Naive thymus-derived CD4-positive, alpha-beta T cell (primary cell): ENCODE measurements around the gene SLC44A1. TPM values are rescaled to one million over a fixed set of nuclear protein-coding genes. Genes with fewer than 3 reads are reported as not detected.

ENCODE experiments used
- ATAC-seq: fragments of 150-1000 bp; cut with Tn5 transposase; 2 replicates; pipeline ENCODE4 v1.10.0; 2021; ENCODE audit warnings: mild to moderate bottlenecking, moderate library complexity
- CTCF ChIA-PET: fragments of 350-600 bp; sonication (Branson Sonifier 250); formaldehyde crosslinking; loops from one replicate; lab custom pipeline; 2021; ENCODE audit warnings: antibody characterized with exemption; lab: Charles Lee
- POLR2A ChIA-PET: fragments of 350-600 bp; sonication (Branson Sonifier 250); formaldehyde crosslinking; loops from one replicate; lab custom pipeline; 2021; ENCODE audit warnings: antibody characterized with exemption, inconsistent platforms; lab: Charles Lee
- DNase-seq, 9 donors: peaks; one replicate each; pipeline versions ENCODE4 v3.0.0 to v3.0.0-alpha.2; 2020 to 2022; ENCODE audit warnings: mixed read lengths in 1 of 9
- H3K27ac ChIP-seq: one replicate; pipeline ENCODE4 v1.7.0; 2013; ENCODE audit warnings: mild to moderate bottlenecking, low read depth, low read length, moderate library complexity
- H3K27me3 ChIP-seq, 2 donors: one replicate each; pipeline ENCODE4 v1.7.0; 2013; ENCODE audit warnings: low read length in 2 of 2, mild to moderate bottlenecking in 2 of 2, moderate library complexity in 2 of 2; ENCODE audit not compliant: control insufficient read depth in 2 of 2, insufficient read depth in 2 of 2
- H3K36me3 ChIP-seq, 3 experiments: 1 replicate in 2 of 3; 2 replicates in 1 of 3; pipeline ENCODE4 v1.7.0; 2013; ENCODE audit warnings: low read length in 3 of 3, mild to moderate bottlenecking in 3 of 3, moderate library complexity in 1 of 3; ENCODE audit not compliant: insufficient read depth in 3 of 3, control insufficient read depth in 2 of 3
- H3K4me1 ChIP-seq, 2 donors: one replicate each; pipeline ENCODE4 v1.7.0; 2013; ENCODE audit warnings: low read length in 2 of 2, mild to moderate bottlenecking in 2 of 2, moderate library complexity in 1 of 2; ENCODE audit not compliant: control insufficient read depth in 2 of 2, insufficient read depth in 2 of 2
- H3K4me3 ChIP-seq: 2 replicates; pipeline ENCODE4 v1.7.0; 2013; ENCODE audit warnings: mild to moderate bottlenecking, low read length
- H3K9me3 ChIP-seq, 3 experiments: 1 replicate in 2 of 3; 2 replicates in 1 of 3; pipeline ENCODE4 v1.7.0; 2013; ENCODE audit warnings: low read length in 3 of 3; ENCODE audit not compliant: control insufficient read depth in 2 of 3
- H3K27ac Mint-ChIP-seq, 9 donors: one replicate each; pipeline ENCODE4 v1.8.0; 2020 to 2022; ENCODE audit warnings: mixed read lengths in 9 of 9, mild to moderate bottlenecking in 8 of 9, moderate library complexity in 5 of 9, inconsistent platforms in 2 of 9
- H3K27me3 Mint-ChIP-seq, 5 donors: one replicate each; pipeline ENCODE4 v1.8.0; 2021 to 2022; ENCODE audit warnings: mixed read lengths in 5 of 5, mild to moderate bottlenecking in 1 of 5
- H3K36me3 Mint-ChIP-seq, 5 donors: one replicate each; pipeline ENCODE4 v1.8.0; 2020 to 2022; ENCODE audit warnings: mixed read lengths in 5 of 5, mild to moderate bottlenecking in 3 of 5, inconsistent platforms in 1 of 5
- H3K4me1 Mint-ChIP-seq, 7 donors: one replicate each; pipeline ENCODE4 v1.8.0; 2020 to 2022; ENCODE audit warnings: mixed read lengths in 7 of 7, mild to moderate bottlenecking in 3 of 7, inconsistent platforms in 1 of 7
- H3K4me3 Mint-ChIP-seq, 10 donors: one replicate each; pipeline ENCODE4 v1.8.0; 2020 to 2022; ENCODE audit warnings: mild to moderate bottlenecking in 10 of 10, mixed read lengths in 10 of 10, moderate library complexity in 6 of 10, inconsistent platforms in 2 of 10
- H3K9me3 Mint-ChIP-seq, 11 donors: one replicate each; pipeline ENCODE4 v1.8.0; 2020 to 2022; ENCODE audit warnings: mixed read lengths in 11 of 11, mild to moderate bottlenecking in 4 of 11, inconsistent platforms in 1 of 11, moderate library complexity in 1 of 11
- intact Hi-C, 2 donors: fragments of 100-400 bp; cut with micrococcal nuclease; formaldehyde crosslinking; loops; one replicate each; pipeline ENCODE4 v1.15.1; 2023
- polyA plus RNA-seq, 2 donors: library from polyadenylated mRNA; unstranded; fragments of 300-500 nt; fragmentation: Illumina TruSeq; gene quantifications; one replicate each; pipeline ENCODE4 v1.2.3, GENCODE V29; 2021
- total RNA-seq, 6 experiments: library from RNA in 5 of 6; stranded (reverse) in 5 of 6; gene quantifications; 1 replicate in 5 of 6; 2 replicates in 1 of 6; pipeline ENCODE4 v1.2.3 and lab custom pipeline; 2021 to 2026

The SLC44A1 gene
- total and polyA plus RNA-seq, 7 experiments from 2014 or later, result 7.7 to 21.8 (median 13.7) TPM

DNA sequence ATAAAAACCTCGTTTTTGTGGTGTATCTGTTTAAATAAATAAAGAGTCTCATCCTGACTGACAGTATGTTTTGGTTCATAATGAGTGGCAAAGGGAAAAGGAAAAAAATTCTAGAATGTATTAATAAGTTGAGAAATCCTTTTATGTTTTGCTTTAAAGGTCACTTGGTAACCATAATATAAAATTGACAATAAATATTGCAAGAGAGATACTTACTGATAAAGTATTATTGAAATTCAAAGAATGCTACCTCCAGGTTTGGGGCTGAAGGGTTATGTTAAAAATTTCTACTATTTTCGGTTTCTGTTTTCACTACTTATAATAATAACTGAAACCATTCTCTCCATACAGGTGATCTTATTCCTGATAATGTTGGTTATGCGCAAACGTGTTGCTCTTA is 118.0 kb downstream of the SLC44A1 start:
- DNase-seq (no peak), ATAC-seq (no peak)
- Mint-ChIP-seq H3K27me3 (peaks cover 0 to 5% (median 0%) of the 10 kb centered on the region in 5 donors), H3K27ac (no peak overlapping the region), H3K4me1 (peaks cover 0 to 13% (median 0%) of the 10 kb centered on the region in 7 donors), H3K4me3 (no peak overlapping the region), H3K36me3 (peaks cover 8 to 61% (median 41%) of the 10 kb centered on the region in 5 donors), H3K9me3 (no peaks in the 10 kb centered on the region)
- intact Hi-C loops, result no loop called here
- no peaks in the 10 kb centered on the region for H3K27me3 ChIP-seq
- H3K4me3 ChIP-seq, result no peak overlapping the region
- POLR2A ChIA-PET, result no interaction called here
- H3K27ac ChIP-seq, result no peak overlapping the region
- CTCF ChIA-PET, result no interaction called here
- no peaks in the 10 kb centered on the region for H3K4me1 ChIP-seq
- no peaks in the 10 kb centered on the region for H3K9me3 ChIP-seq
- peaks cover 0 to 11% (median 0%) of the 10 kb centered on the region in 3 experiments for H3K36me3 ChIP-seq

DNA sequence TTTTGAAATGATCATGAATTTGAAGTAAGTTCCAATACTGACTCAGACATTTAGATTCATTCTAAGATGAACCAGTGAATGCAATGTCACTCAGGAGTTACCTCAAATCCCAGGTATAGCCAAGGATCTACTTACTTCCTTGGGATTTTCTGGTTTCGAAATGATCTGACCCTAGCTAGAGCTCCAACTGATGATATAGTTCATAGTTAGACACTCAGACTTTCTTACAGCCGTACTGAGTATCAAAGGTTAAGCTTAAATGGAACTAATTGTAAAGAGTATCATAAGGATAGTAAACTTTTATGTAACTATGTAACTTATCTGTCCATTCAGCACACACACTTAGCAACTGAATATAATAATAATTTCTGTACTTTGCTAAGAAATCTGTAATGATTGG is 119.4 kb downstream of the SLC44A1 start:
- H3K9me3 Mint-ChIP-seq, result no peaks in the 10 kb centered on the region
- H3K27me3 Mint-ChIP-seq, result peaks cover 0 to 3% (median 0%) of the 10 kb centered on the region in 5 donors
- peaks cover 0 to 13% (median 0%) of the 10 kb centered on the region in 7 donors for H3K4me1 Mint-ChIP-seq
- no peaks in the 10 kb centered on the region for H3K9me3 ChIP-seq
- POLR2A ChIA-PET, result no interaction called here
- H3K4me1 ChIP-seq, result no peaks in the 10 kb centered on the region
- peaks cover 0 to 11% (median 0%) of the 10 kb centered on the region in 3 experiments for H3K36me3 ChIP-seq
- H3K27ac ChIP-seq, result no peak overlapping the region
- CTCF ChIA-PET, result no interaction called here
- no peaks in the 10 kb centered on the region for H3K27me3 ChIP-seq
- no peak overlapping the region for H3K4me3 Mint-ChIP-seq
- ATAC-seq (no peak), DNase-seq (no peak)
- H3K27ac Mint-ChIP-seq, result no peak overlapping the region
- no peak overlapping the region for H3K4me3 ChIP-seq
- H3K36me3 Mint-ChIP-seq, result peaks cover 8 to 68% (median 47%) of the 10 kb centered on the region in 5 donors
- intact Hi-C loops, result no loop called here

DNA sequence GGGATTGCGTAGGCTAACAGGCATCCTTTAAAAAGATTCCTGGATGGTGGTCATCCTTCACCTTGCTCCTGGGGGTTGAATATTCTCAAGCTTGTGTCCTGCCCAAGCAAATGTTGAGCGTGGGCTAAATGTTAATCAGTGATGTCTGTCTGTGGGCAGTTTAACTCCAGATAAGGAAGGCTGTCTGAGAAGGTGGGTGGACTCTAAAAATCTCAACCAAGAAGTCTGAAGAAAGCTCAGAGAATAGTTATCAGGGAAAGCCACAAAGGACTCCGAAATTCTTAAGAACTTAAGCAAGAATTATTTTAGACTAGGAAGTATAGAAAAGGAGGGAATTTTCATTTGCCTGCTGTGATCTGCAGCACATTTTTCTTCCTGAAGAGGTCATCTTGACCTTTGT is 125.5 kb downstream of the SLC44A1 start:
- POLR2A ChIA-PET, result no interaction called here
- CTCF ChIA-PET, result no interaction called here
- intact Hi-C loops, result no loop called here
- no peaks in the 10 kb centered on the region for H3K27me3 ChIP-seq
- Mint-ChIP-seq H3K4me3 (no peak overlapping the region), H3K4me1 (peaks cover 0 to 11% (median 0%) of the 10 kb centered on the region in 7 donors), H3K27me3 (peaks cover 0 to 5% (median 0%) of the 10 kb centered on the region in 5 donors), H3K36me3 (peaks cover 2 to 56% (median 25%) of the 10 kb centered on the region in 5 donors), H3K9me3 (no peaks in the 10 kb centered on the region), H3K27ac (no peak overlapping the region)
- H3K4me1 ChIP-seq, result no peaks in the 10 kb centered on the region
- no peaks in the 10 kb centered on the region for H3K9me3 ChIP-seq
- H3K4me3 ChIP-seq, result no peak overlapping the region
- ATAC-seq, result no peak
- DNase-seq, result no peak
- H3K27ac ChIP-seq, result no peak overlapping the region
- no peaks in the 10 kb centered on the region for H3K36me3 ChIP-seq

DNA sequence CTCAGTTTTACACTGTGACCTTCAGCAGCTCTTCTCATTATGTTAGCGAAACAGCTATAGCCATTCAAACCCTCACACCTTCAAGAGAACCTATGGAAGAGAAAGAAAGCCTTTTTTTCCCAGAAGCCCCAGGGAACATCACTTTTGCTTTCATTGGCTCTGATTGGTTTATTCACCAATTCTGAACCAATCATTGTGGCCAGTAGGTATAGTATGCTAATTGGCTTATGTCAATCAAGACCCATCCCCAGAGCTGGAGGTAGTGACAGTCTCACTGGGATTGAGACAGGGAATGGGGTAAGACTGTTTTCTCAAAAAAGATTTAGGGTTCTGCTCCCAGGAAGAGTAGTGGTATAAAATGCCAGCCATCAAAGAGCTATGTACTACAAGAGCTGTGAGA is 129.3 kb downstream of the SLC44A1 start:
- DNase-seq, result no peak
- H3K27ac Mint-ChIP-seq, result no peak overlapping the region
- Histone ChIP-seq H3K4me1 (no peaks in the 10 kb centered on the region), H3K27ac (no peak overlapping the region), H3K36me3 (no peaks in the 10 kb centered on the region), H3K27me3 (no peaks in the 10 kb centered on the region), H3K9me3 (no peaks in the 10 kb centered on the region), H3K4me3 (no peak overlapping the region)
- H3K4me3 Mint-ChIP-seq, result no peak overlapping the region
- intact Hi-C loops, result no loop called here
- ChIA-PET POLR2A (no interaction called here), CTCF (no interaction called here)
- no peak for ATAC-seq
- peaks cover 0 to 11% (median 0%) of the 10 kb centered on the region in 7 donors for H3K4me1 Mint-ChIP-seq
- H3K9me3 Mint-ChIP-seq, result no peaks in the 10 kb centered on the region
- peaks cover 0 to 35% (median 20%) of the 10 kb centered on the region in 5 donors for H3K36me3 Mint-ChIP-seq
- peaks cover 0 to 2% (median 0%) of the 10 kb centered on the region in 5 donors for H3K27me3 Mint-ChIP-seq

DNA sequence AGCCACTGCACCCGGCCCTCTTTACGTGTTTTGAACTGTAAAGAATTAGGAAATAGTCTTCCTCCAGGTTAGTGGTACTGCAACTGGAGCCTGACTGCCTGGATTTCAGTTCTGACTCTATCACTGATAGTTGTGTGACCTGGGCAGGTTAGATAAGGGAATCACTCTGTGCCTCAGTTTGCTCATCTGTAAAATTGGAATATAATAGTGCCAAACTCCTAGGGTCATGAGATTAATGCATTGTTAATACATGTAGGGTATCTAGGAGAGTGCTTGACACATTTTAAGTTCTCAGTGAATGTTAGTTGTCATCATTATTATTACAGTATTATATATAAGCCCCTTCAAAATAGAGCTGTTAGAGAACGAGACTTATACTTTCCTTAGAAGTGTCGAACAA is 130.9 kb downstream of the SLC44A1 start:
- intact Hi-C loops, result no loop called here
- DNase-seq (no peak), ATAC-seq (no peak)
- ChIA-PET POLR2A (no interaction called here), CTCF (no interaction called here)
- peaks cover 0 to 39% (median 20%) of the 10 kb centered on the region in 5 donors for H3K36me3 Mint-ChIP-seq
- no peak overlapping the region for H3K27ac Mint-ChIP-seq
- H3K4me1 Mint-ChIP-seq, result peaks cover 0 to 11% (median 0%) of the 10 kb centered on the region in 7 donors
- Histone ChIP-seq H3K9me3 (no peaks in the 10 kb centered on the region), H3K27me3 (no peaks in the 10 kb centered on the region), H3K4me3 (no peak overlapping the region), H3K27ac (no peak overlapping the region), H3K4me1 (no peaks in the 10 kb centered on the region), H3K36me3 (no peaks in the 10 kb centered on the region)
- no peaks in the 10 kb centered on the region for H3K27me3 Mint-ChIP-seq
- H3K4me3 Mint-ChIP-seq, result no peak overlapping the region
- H3K9me3 Mint-ChIP-seq, result no peaks in the 10 kb centered on the region

DNA sequence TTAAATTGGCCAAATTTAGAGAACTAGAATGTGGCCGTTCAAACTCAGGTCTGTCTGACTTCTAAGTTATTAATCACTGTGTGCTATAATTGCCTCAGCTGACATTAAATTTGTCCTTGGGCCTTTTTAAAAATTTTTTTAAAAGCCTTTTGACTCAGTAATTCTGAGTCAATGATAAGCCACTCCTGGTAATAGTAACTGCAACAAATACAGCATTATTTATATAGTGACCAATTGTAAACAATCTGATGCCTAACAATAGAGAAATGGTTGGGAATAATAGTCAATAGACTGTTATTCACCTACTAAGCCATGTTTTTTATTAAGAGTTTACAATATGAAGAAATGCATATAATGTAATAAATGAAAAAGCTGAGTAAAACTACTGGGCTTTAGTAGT is 132.4 kb downstream of the SLC44A1 start:
- CTCF ChIA-PET, result no interaction called here
- H3K36me3 Mint-ChIP-seq, result peaks cover 0 to 34% (median 24%) of the 10 kb centered on the region in 5 donors
- no peak overlapping the region for H3K27ac Mint-ChIP-seq

More for the DNA sequence above, 132.4 kb downstream of the SLC44A1 start:
- intact Hi-C loops, result no loop called here
- no peaks in the 10 kb centered on the region for H3K27me3 ChIP-seq
- no peak overlapping the region for H3K27ac ChIP-seq
- DNase-seq (no peak), ATAC-seq (no peak)
- H3K36me3 ChIP-seq, result no peaks in the 10 kb centered on the region
- Mint-ChIP-seq H3K4me3 (no peak overlapping the region), H3K9me3 (peaks cover 0 to 2% (median 0%) of the 10 kb centered on the region in 11 donors), H3K4me1 (peaks cover 0 to under 1% (median 0%) of the 10 kb centered on the region in 7 donors), H3K27me3 (peaks cover 0 to 3% (median 0%) of the 10 kb centered on the region in 5 donors)
- no peak overlapping the region for H3K4me3 ChIP-seq
- POLR2A ChIA-PET, result no interaction called here
- H3K4me1 ChIP-seq, result no peaks in the 10 kb centered on the region
- H3K9me3 ChIP-seq, result no peaks in the 10 kb centered on the region
